DLD1 (cell line): ENCODE data around the gene SLC39A10.

Source experiments
- in situ Hi-C: cut with HindIII; loops from 2 replicates; pipeline ENCODE4 v1.10.0; 2017; ENCODE audit warnings: low sequenced_read_pairs

SLC39A10 gene, protein sequence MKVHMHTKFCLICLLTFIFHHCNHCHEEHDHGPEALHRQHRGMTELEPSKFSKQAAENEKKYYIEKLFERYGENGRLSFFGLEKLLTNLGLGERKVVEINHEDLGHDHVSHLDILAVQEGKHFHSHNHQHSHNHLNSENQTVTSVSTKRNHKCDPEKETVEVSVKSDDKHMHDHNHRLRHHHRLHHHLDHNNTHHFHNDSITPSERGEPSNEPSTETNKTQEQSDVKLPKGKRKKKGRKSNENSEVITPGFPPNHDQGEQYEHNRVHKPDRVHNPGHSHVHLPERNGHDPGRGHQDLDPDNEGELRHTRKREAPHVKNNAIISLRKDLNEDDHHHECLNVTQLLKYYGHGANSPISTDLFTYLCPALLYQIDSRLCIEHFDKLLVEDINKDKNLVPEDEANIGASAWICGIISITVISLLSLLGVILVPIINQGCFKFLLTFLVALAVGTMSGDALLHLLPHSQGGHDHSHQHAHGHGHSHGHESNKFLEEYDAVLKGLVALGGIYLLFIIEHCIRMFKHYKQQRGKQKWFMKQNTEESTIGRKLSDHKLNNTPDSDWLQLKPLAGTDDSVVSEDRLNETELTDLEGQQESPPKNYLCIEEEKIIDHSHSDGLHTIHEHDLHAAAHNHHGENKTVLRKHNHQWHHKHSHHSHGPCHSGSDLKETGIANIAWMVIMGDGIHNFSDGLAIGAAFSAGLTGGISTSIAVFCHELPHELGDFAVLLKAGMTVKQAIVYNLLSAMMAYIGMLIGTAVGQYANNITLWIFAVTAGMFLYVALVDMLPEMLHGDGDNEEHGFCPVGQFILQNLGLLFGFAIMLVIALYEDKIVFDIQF

DNA sequence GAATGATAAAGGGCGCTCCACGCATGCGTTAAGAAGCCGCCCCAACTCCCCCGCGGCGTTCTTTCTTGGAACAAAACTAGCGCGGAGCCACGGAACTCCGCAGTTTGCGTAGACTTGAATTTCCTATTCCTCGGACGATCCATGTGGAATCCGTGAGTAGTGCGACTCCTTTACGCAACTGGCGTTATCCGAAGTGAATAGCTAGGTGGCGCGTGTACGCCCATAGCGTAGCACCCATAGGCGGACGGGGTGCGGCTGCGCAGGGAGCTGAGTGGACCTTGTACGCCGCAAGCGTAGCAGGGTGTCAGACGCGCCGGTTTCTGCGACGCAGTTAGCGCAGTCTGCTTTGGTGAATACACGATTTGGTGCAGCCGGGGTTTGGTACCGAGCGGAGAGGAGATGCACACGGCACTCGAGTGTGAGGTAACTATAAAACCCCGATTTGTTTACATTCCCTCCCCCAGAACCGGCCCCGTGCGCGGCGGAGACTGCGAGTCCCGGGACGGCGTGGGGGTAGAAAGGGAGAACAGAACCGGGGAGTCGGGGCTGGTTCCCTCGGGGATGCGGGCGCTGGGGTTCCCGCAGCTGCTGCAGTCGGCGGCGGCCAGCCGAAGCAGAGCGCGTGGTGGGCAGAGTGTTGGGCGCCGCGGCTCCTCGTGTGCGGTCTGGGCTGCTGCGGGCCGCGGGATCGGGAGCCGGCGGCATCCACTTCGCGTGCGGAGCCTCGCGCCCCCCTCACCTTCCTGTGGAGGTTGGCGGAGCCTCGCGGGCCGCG, at the start of gene SLC39A10:
TSS of gene SLC39A10 (plus strand) at position 368 of the 775 bp plus-strand sequence. CDS start 22,817 bp downstream, outside the sequence.
- in situ Hi-C loops, result no loop called here

GRCh38 chr2:195608768-195609454, 48.1 kb upstream of the SLC39A10 start:
- in situ Hi-C loops, result no loop called here

DNA sequence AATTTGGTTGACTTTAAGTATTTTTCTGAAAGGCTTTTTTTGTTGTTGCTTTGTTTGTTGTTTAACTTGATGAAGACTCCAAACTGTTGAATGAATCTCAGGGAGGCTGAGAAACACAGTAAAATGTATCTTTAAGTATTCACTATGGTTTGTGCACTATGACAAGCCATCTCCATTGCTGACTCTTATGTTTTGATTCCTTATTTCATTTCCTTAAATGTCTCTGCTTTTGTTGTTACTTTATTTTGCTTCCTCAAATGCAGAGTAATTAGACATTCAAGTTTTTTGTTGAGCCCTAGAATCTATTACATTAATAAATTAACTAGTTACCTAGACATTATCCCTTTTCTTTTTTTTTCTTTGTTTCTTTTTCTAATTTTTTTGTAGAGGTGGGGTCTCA, 46.3 kb upstream of the SLC39A10 start:
- in situ Hi-C loops, result no loop called here

GRCh38 chr2:195612611-195613495, 44.2 kb upstream of the SLC39A10 start:
- in situ Hi-C loops, result no loop called here

DNA sequence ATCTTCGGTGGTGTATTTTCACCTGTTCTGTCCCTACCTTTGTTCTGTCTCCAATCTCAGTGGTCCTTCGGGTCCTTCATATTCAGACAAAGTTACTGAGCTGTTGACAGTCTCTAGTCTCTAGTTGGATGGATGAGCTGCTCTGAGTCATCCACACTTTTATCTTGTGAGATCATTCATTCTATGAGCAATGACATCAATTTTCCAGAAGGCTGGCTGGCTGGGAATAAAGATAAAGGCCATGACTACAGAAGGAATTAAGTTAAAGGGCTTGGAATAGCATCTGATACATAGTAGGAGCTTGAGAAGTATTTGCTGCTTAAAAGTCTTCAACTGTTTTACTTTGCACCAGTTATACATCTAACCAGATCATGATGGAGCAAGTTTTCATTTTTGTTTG, 43.1 kb upstream of the SLC39A10 start:
- in situ Hi-C loops, result no loop called here

GRCh38 chr2:195619590-195619989, 37.4 kb upstream of the SLC39A10 start:
- in situ Hi-C loops, result no loop called here

DNA sequence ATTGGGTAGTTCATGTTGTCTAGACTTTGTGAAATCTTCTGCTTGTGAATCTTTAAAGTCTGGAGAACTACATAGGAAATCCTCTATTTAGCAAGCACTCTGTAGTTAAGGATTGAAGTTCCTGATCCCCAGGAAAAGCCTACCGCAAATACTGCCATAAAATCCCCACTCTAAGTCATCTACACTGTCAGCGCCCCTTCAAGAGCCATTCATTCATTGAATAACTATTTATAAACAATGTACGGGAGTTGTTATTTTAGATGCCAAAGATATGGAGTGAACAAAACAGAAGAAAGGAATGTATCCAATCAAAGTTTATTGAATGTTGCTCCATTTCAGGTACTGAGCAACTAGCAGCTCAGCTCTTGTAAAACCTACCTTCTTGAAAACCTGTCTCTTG, 36.5 kb upstream of the SLC39A10 start:
- in situ Hi-C loops, result no loop called here

DNA sequence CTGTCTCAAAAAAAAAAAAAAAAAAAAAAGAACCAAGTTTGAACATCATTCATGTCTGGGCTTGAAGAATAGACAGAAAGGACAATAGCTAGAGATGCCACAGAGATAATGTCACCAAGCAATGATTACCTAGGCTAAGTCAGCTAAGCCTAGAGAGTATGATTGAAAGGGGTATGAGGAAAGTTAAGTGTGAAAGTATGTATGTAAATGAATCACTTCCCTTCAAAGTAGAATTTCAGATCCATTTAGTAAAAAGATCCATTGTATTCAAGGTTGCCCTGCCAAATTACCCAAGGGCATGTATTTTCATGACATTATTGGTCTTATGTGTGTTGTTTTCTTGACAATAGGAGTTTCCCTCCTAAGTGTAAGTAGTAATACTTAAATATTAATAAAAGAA, 34.1 kb upstream of the SLC39A10 start:
- in situ Hi-C loops, result no loop called here

GRCh38 chr2:195626507-195626906, 30.5 kb upstream of the SLC39A10 start:
- in situ Hi-C loops, result no loop called here

DNA sequence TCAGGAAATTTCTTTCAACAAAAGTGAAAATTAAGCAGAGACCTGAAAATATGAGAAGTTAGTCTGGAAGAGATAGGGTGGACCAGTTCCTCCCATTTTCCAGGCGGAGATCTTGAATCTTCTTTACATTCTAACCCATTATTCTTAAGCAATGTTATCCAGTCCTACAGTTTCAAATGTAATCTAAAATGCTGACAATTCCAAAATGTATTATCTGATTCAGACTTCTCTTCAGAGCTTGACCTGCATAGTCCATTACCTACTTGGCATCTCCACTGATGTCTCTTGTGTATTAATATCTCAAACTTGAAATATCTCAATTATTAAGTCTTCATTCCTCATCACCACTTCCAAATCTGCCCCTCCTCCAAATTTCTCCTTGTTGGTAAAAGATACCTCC, 28.4 kb upstream of the SLC39A10 start:
- in situ Hi-C loops, result no loop called here

DNA sequence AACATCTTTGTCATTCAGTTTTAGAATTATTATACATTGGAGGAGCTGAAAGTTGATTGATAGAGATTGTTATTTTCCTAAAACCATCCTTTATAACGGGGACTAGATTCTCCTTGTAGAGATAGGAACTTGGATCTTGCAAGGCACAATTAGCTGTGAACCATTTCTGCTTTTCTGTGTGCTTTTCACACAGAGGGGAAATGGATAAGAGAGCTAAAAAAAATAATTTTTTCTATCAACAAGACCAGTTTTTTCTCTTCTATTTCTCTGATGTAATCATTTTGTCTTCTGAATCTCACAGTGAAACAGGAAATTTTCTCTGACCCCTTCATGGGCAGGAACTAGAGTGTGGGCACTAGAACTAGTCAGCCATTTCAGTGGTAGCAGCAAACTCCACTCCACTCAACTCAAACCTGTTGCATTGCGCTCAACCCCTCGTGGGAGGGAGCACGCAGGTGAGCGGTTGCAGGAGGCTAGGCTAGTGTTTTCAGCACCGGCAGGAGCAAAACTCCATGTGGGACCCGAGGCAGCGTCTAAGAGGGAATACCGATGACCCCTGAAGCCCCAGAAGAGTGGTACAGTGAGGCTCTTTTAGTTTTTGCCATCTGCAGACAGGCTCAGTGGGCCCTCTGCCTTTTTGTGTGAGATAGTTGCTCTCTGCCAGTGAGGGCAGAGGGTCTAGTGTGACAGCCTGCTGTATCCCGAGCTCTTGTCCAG, 24.0 kb upstream of the SLC39A10 start:
- in situ Hi-C loops, result no loop called here

GRCh38 chr2:195633573-195633870, 23.5 kb upstream of the SLC39A10 start:
- in situ Hi-C loops, result no loop called here

DNA sequence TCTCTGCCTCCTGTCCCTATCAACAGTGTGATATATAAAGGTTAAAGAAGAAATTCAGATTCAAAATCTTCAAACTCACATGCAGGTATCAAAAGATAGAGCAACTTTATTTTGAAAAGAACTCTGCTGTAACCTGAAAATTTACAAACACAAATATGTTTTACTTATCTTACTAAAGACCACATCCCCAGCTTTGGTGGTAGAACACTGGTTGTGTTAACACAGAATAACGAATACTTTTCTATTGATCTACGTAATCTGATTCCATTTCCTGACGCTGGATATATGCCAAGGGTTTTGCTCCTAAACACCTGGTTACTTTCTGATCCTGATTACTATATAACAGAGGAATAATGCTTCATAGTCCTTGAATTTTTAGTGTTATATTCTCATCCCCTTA, 23.1 kb upstream of the SLC39A10 start:
- in situ Hi-C loops, result no loop called here

GRCh38 chr2:195636890-195637289, 20.1 kb upstream of the SLC39A10 start:
- in situ Hi-C loops, result no loop called here

GRCh38 chr2:195638750-195639149, 18.3 kb upstream of the SLC39A10 start:
- in situ Hi-C loops, result no loop called here

- in situ Hi-C loops, result no loop called here
Observed at GRCh38 chr2:195639238-195639858, 17.7 kb upstream of the SLC39A10 start.

- in situ Hi-C loops, result no loop called here
Observed at GRCh38 chr2:195639959-195640358, 17.1 kb upstream of the SLC39A10 start.

DNA sequence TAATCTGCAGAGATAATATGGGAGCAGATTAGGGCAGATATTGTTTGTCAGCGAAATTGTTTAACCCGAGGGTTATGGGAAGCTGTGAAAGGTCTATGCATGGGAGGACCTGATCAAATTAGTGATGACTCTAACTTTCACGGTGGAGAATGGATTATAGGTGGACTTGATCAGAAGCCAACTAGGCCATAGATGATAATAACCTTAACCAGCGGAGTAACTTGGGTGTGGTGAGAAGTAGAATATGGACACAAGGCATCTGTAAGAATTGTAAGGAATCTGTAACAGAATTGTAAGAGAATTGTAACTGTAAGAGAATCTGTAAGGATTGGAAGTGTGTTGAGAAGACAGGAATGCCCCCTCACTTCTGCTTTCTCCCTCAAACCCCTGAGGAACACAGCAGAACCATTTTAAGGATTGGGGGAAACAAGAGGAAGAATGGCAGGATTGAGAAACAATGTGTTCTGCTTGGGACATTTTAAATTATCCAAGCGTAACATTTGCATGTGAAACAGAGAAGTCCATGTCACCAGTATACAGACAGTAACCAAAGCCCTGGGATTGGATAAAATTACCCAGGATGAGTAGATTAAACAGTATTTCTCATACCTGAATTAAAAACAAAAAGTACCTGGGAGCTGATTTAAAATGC, 14.9 kb upstream of the SLC39A10 start:
- in situ Hi-C loops, result no loop called here
